Hepatocyte (in vitro differentiated cells): ENCODE measurements around the gene CCDC90B.

Source experiments
- EZH2 ChIP-seq: fragments of 200-600 bp; sonication (generic); IDR thresholded peaks from 2 replicates; pipeline ENCODE4 v1.6.1; 2016; ENCODE audit warnings: antibody characterized with exemption, mild to moderate bottlenecking, borderline replicate concordance
- EZH2phosphoT487 ChIP-seq: fragments of 200-600 bp; sonication (generic); IDR thresholded peaks from one replicate; pipeline ENCODE4 v1.6.1; 2018; ENCODE audit warnings: antibody characterized with exemption, mild to moderate bottlenecking, low read depth, moderate library complexity; ENCODE audit not compliant: unreplicated experiment, severe bottlenecking
- TF ChIP-seq, protein P1 (sequence below): fragments of 200-600 bp; sonication (generic); IDR thresholded peaks from 2 replicates; pipeline ENCODE4 v1.5.1; 2016; ENCODE audit warnings: antibody characterized with exemption, mild to moderate bottlenecking; ENCODE audit not compliant: poor library complexity

GRCh38 chr11:83256602-83257340 is 29.4 kb downstream of the CCDC90B start:
- TF ChIP-seq EZH2 (no peak), EZH2phosphoT487 (no peak)
- TF ChIP-seq, protein P1, sequence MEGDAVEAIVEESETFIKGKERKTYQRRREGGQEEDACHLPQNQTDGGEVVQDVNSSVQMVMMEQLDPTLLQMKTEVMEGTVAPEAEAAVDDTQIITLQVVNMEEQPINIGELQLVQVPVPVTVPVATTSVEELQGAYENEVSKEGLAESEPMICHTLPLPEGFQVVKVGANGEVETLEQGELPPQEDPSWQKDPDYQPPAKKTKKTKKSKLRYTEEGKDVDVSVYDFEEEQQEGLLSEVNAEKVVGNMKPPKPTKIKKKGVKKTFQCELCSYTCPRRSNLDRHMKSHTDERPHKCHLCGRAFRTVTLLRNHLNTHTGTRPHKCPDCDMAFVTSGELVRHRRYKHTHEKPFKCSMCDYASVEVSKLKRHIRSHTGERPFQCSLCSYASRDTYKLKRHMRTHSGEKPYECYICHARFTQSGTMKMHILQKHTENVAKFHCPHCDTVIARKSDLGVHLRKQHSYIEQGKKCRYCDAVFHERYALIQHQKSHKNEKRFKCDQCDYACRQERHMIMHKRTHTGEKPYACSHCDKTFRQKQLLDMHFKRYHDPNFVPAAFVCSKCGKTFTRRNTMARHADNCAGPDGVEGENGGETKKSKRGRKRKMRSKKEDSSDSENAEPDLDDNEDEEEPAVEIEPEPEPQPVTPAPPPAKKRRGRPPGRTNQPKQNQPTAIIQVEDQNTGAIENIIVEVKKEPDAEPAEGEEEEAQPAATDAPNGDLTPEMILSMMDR: no peak
